ENCODE results near the gene PDE8A.

DNA sequence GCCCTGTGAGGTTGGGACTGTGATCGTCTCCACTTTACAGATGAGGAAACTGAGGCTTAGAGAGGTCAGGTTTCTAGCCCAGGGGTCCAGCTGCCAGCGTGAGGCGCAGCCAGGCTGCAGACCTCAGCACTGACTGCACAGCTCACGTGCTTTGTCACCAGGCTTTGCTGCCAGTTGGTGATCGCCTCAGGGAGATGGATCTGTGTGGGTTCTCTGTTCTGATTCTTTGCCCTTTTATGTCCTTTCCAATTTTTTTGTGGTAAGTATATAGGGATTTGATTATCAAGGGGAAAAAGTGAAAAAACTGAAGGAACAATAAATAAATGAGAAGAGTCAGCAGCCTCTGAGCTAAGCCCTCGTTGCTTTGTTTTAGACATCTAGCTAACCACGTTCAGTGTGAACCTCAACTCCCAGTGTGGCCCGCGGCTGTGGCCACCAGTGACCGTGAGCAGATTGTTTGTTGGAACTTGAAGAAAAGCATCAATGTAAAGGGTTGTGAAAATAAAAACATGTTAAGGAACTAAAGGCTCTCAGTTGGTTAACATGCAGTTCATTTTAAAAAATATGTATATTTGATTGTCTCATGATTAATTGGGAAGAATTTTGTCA is 117.6 kb downstream of the PDE8A start:
- TF ChIP-seq, protein P1, sequence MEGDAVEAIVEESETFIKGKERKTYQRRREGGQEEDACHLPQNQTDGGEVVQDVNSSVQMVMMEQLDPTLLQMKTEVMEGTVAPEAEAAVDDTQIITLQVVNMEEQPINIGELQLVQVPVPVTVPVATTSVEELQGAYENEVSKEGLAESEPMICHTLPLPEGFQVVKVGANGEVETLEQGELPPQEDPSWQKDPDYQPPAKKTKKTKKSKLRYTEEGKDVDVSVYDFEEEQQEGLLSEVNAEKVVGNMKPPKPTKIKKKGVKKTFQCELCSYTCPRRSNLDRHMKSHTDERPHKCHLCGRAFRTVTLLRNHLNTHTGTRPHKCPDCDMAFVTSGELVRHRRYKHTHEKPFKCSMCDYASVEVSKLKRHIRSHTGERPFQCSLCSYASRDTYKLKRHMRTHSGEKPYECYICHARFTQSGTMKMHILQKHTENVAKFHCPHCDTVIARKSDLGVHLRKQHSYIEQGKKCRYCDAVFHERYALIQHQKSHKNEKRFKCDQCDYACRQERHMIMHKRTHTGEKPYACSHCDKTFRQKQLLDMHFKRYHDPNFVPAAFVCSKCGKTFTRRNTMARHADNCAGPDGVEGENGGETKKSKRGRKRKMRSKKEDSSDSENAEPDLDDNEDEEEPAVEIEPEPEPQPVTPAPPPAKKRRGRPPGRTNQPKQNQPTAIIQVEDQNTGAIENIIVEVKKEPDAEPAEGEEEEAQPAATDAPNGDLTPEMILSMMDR (IDR thresholded peaks at IDR 0.05) = no peak
- TF ChIP-seq EZH2phosphoT487 (IDR thresholded peaks at IDR 0.05) = no peak
- no peak for TF ChIP-seq EZH2 (IDR thresholded peaks at IDR 0.05)

All from neural progenitor cell (in vitro differentiated cells).